Motor neuron (in vitro differentiated cells): ENCODE data around the gene CACNA1E. TPM values are rescaled to one million over a fixed set of nuclear protein-coding genes. Genes with fewer than 3 reads are reported as not detected.
A peak's percentile ranks its signal among the peaks of the same experiment; 100 is the strongest.
"Not testable (repeated sequence)": the region's sequence is repeated elsewhere in the genome, so short reads cannot be mapped to it uniquely, and the experiment has no call there.

Source experiments
- ATAC-seq, 8 experiments: fragments of 200-7000 bp; cut with Tn5 transposase; replicated peaks in 6 of 8; 2 replicates each; pipeline ENCODE4 v1.8.0; 2021; ENCODE audit warnings: mild to moderate bottlenecking in 8 of 8, moderate library complexity in 8 of 8
- H3K27ac ChIP-seq, 2 donors: fragments of 250-450 bp; sonication (Bioruptor Pico); 2 replicates each; pipeline ENCODE4 v1.9.0; 2021; ENCODE audit warnings: antibody characterized with exemption in 2 of 2, mild to moderate bottlenecking in 2 of 2, moderate library complexity in 1 of 2
- H3K4me1 ChIP-seq, 2 donors: fragments of 250-450 bp; sonication (Bioruptor Pico); replicated peaks in 1 of 2; 2 replicates each; pipeline ENCODE4 v1.6.1; 2021; ENCODE audit warnings: antibody characterized with exemption in 2 of 2, mild to moderate bottlenecking in 2 of 2, moderate library complexity in 1 of 2
- H3K4me3 ChIP-seq, 5 donors: fragments of 250-450 bp; sonication (Bioruptor Pico); 2 replicates each; pipeline ENCODE4 v1.9.0; 2021; ENCODE audit warnings: antibody characterized with exemption in 5 of 5, mild to moderate bottlenecking in 5 of 5, moderate library complexity in 4 of 5
- WGBS, 10 experiments: fragments of 450-650 bp; shearing (Covaris generic); methylation state at CpG; one replicate each; pipeline ENCODE4 v1.0.0; 2022; 5-methylcytosine and 5-hydroxymethylcytosine counted together
- in situ Hi-C, 9 experiments: fragments of 400-800 bp; cut with MboI; loops; one replicate each; pipeline ENCODE4 v1.15.0; 2021; ENCODE audit warnings: low sequenced_read_pairs in 9 of 9, low pct_unique_long_range_greater_than_20kb in 2 of 9; ENCODE audit not compliant: unreplicated experiment in 9 of 9
- total RNA-seq, 8 experiments: library from RNA; unstranded; fragments of 300-600 nt; gene quantifications; 2 replicates each; pipeline versions ENCODE4 v1.2.3 to v1.2.4, GENCODE V29; 2022

The CACNA1E gene
- total RNA-seq, 8 experiments from 2014 or later: 0.10 to 19.4 (median 6.8) TPM

- in situ Hi-C loops: no loop called here
- H3K27ac ChIP-seq: no peak overlapping the region
- peaks cover 0 to 8% of the 10 kb centered on the region in 2 donors for H3K4me1 ChIP-seq
- no peak for ATAC-seq
- 17 to 93% (median 81%) methylated on average over 1 to 5 of the region's 5 CpGs; no CpG with 5 or more reads in 2 of the 10 experiments for WGBS, 10 experiments
- H3K4me3 ChIP-seq: no peak overlapping the region
Measured at GRCh38 chr1:181531441-181531840, 48.1 kb downstream of the CACNA1E start.

DNA sequence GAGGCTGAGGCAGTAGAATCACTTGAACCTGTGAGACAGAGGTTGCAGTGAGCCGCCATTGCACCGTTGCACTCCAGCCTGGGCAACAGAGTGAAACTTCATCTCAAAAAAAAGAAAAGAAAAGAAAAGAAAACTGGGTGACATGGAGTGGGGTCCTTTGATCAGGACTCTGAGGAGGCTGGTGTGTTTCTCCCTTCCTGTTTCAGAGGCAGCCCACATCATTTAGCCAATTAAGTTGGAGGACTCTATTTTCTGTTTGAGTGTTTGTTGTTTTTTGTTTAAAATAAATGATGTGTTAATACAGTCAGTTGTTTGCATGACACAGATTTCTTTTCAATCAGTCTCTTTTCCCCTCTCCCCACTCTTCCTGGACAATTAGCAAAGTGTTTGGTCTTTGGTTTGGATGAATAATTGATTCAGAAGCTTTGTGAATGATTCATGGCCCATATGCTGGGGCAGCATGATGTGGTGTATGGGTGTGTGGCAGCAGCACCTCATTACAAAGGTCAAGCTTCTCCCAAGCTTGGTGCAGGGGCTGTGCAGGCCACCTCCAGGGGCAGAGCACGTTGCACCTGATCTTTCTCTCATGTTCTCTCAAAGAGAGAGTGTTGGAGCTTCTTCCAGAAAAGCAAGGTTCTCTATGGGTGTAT lies 48.8 kb downstream of the CACNA1E start:
- 0 to 100% (median 54%) methylated on average over 1 to 3 of the region's 3 CpGs; no CpG with 5 or more reads in 1 of the 10 experiments for WGBS, 10 experiments
- in situ Hi-C loops: no loop called here
- H3K27ac ChIP-seq: no peak overlapping the region
- H3K4me1 ChIP-seq: peaks cover 0 to 8% of the 10 kb centered on the region in 2 donors
- no peak overlapping the region for H3K4me3 ChIP-seq
- peak in 6 of 8 experiments; percentile 58 to 90 (median 72) for ATAC-seq

DNA sequence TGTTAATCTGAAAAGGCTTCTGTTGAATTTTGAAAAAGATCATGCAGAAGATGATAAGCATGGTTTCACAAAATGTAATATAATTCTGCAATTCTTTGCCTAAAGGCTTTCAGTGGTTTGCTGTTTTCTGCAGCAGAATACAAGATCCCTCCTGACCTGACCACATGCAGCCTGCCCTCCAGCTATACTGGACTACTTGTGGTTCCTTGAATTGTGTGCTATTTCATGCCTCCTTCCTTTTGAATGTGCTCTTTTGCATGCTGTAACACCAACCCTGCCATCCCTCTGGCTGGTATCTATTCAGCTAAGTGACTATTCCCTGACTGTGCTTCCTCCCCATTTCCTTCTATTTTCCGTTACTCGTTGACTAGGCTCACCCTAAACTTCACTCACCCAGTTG lies 55.5 kb downstream of the CACNA1E start:
- H3K27ac ChIP-seq: no peak overlapping the region
- H3K4me3 ChIP-seq: no peak overlapping the region
- H3K4me1 ChIP-seq: no peaks in the 10 kb centered on the region
- ATAC-seq: peak in 3 of 8 experiments; percentile 35 to 70 (median 51)
- in situ Hi-C loops: no loop called here
- 6 to 100% (median 41%) methylated on average over 1 to 2 of the region's 2 CpGs for WGBS, 10 experiments

GRCh38 chr1:181541458-181541857 lies 58.1 kb downstream of the CACNA1E start:
- ATAC-seq: no peak
- Histone ChIP-seq H3K27ac (no peak overlapping the region), H3K4me3 (no peak overlapping the region), H3K4me1 (peaks cover 0 to 12% of the 10 kb centered on the region in 2 donors)
- in situ Hi-C loops: no loop called here
- WGBS, 10 experiments: 0 to 86% (median 43%) methylated on average over 1 to 5 of the region's 5 CpGs

GRCh38 chr1:181541947-181542346 lies 58.6 kb downstream of the CACNA1E start:
- Histone ChIP-seq H3K4me1 (peaks cover 0 to 16% of the 10 kb centered on the region in 2 donors), H3K27ac (no peak overlapping the region), H3K4me3 (no peak overlapping the region)
- WGBS, 10 experiments: 0 to 75% (median 40%) methylated on average over 1 to 2 of the region's 2 CpGs; no CpG with 5 or more reads in 1 of the 10 experiments
- ATAC-seq: peak in 2 of 8 experiments; percentile 50 to 72
- in situ Hi-C loops: no loop called here

DNA sequence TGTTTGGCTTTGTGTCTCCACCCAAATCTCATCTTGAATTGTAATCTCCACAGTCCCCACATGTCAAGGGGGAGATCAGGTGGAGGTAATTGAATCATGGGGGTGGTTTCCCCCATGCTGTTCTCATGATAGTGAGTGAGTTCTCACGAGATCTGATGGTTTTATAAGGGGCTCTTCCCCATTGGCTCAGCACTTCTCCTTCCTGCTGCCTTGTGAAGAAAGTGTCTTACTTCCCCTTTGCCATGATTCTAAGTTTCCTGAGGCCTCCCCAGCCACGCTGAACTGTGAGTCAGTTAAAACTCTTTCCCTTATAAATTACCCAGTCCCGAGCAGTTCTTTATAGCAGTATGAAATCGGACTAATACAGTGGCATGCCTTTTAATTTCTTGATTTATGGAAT lies 59.1 kb downstream of the CACNA1E start:
- in situ Hi-C loops, ATAC-seq, H3K27ac ChIP-seq, H3K4me3 ChIP-seq: not testable (repeated sequence)
- WGBS, 10 experiments: 18 to 100% (median 51%) methylated on average over 1 to 4 of the region's 4 CpGs; no CpG with 5 or more reads in 2 of the 10 experiments
- peaks cover 0 to 19% of the 10 kb centered on the region in 2 donors for H3K4me1 ChIP-seq

GRCh38 chr1:181545395-181545794 lies 62.1 kb downstream of the CACNA1E start:
- in situ Hi-C loops: no loop called here
- H3K4me3 ChIP-seq: no peak overlapping the region
- 0 to 52% (median 38%) methylated on average over 1 to 3 of the region's 4 CpGs; no CpG with 5 or more reads in 5 of the 10 experiments for WGBS, 10 experiments
- H3K27ac ChIP-seq: no peak overlapping the region
- peaks cover under 1 to 23% of the 10 kb centered on the region in 2 donors for H3K4me1 ChIP-seq
- no peak for ATAC-seq

- no peak overlapping the region for H3K4me3 ChIP-seq
- H3K27ac ChIP-seq: no peak overlapping the region
- H3K4me1 ChIP-seq: peaks cover 12 to 41% of the 10 kb centered on the region in 2 donors
- WGBS, 10 experiments: 0 to 100% (median 72%) methylated on average over 1 to 2 of the region's 2 CpGs; no CpG with 5 or more reads in 1 of the 10 experiments
- in situ Hi-C loops: no loop called here
- ATAC-seq: no peak
Measured at GRCh38 chr1:181548497-181548896, 65.2 kb downstream of the CACNA1E start.

GRCh38 chr1:181551249-181551648 lies 67.9 kb downstream of the CACNA1E start:
- in situ Hi-C loops: no loop called here
- 0 to 80% (median 44%) methylated on average over 1 to 5 of the region's 6 CpGs; no CpG with 5 or more reads in 4 of the 10 experiments for WGBS, 10 experiments
- peak in 7 of 8 experiments; percentile 41 to 97 (median 95) for ATAC-seq

DNA sequence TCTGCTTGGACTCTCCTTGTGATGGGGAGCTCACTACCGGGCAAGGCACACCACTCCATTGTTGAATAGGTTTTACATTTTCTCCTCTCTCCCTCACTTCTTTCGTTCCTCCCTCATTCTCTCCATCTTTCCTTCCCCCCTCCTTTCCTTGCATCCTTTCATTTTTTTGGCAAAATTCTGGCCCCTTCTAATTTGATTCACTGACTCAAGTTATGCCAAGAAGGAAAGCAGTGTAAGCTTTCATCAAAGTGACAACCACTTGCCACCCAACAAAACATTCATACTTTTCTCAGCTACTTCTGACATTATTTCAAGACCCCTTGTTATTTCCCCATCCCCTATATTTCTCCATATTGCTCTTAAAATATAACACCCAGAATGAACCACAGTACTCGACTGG lies 68.4 kb downstream of the CACNA1E start:
- WGBS, 10 experiments: 0 to 100% (median 72%) methylated on average over 1 to 3 of the region's 3 CpGs; no CpG with 5 or more reads in 1 of the 10 experiments
- ATAC-seq: no peak

More at GRCh38 chr1:181551249-181551648, 67.9 kb downstream of the CACNA1E start:
- H3K4me3 ChIP-seq: no peak overlapping the region
- no peak overlapping the region for H3K27ac ChIP-seq
- peaks cover 12 to 31% of the 10 kb centered on the region in 2 donors for H3K4me1 ChIP-seq

DNA sequence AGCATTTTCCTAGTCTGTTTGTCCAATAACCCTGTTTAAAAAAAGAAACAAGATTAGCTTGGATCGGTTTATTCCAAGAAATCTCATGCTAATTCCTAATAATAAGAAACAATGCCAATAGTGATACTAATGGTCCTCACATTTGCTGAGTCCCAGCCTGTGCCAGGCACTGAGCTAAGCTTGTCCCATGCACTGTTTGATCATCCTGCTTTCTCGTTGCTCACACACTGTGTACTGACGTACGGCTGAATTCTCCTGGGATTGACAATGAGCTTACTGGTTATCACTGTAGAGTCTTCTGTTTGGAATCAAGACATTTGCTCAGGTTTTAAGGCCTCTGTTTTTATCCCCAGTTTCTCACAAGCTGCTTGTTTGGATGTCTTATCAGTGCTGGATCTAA lies 71.1 kb downstream of the CACNA1E start:
- Histone ChIP-seq H3K27ac (no peak overlapping the region), H3K4me1 (peaks cover 12 to 22% of the 10 kb centered on the region in 2 donors), H3K4me3 (no peak overlapping the region)
- 0 to 94% (median 51%) methylated on average over 3 to 4 of the region's 4 CpGs; no CpG with 5 or more reads in 2 of the 10 experiments for WGBS, 10 experiments
- no peak for ATAC-seq
- in situ Hi-C loops: no loop called here

More for the DNA sequence above, 68.4 kb downstream of the CACNA1E start:
- Histone ChIP-seq H3K27ac (no peak overlapping the region), H3K4me3 (no peak overlapping the region), H3K4me1 (peaks cover 12 to 26% of the 10 kb centered on the region in 2 donors)
- in situ Hi-C loops: no loop called here

- no peak for ATAC-seq
- WGBS, 10 experiments: 0 to 56% (median 33%) methylated on average over 1 to 2 of the region's 2 CpGs; no CpG with 5 or more reads in 3 of the 10 experiments
- no peak overlapping the region for H3K27ac ChIP-seq
- peaks cover 0 to 5% of the 10 kb centered on the region in 2 donors for H3K4me1 ChIP-seq
- no peak overlapping the region for H3K4me3 ChIP-seq
- in situ Hi-C loops: no loop called here
Measured at GRCh38 chr1:181556631-181557030, 73.3 kb downstream of the CACNA1E start.

GRCh38 chr1:181557313-181557712 lies 74.0 kb downstream of the CACNA1E start:
- Histone ChIP-seq H3K4me3 (no peak overlapping the region), H3K4me1 (no peaks in the 10 kb centered on the region), H3K27ac (no peak overlapping the region)
- no peak for ATAC-seq
- in situ Hi-C loops: no loop called here
- WGBS, 10 experiments: 20 to 100% (median 86%) methylated on average over 1 to 3 of the region's 4 CpGs; no CpG with 5 or more reads in 4 of the 10 experiments
